IPS-NIHi7 (cell line): ENCODE data around the gene CSNK1E.
A peak's percentile ranks its signal among the peaks of the same experiment; 100 is the strongest.

Source experiments
- DNase-seq: peaks from one replicate; pipeline ENCODE4 v3.0.0; 2012; ENCODE audit warnings: mixed read lengths; ENCODE audit errors: extremely low spot score

Gene CSNK1E

DNA sequence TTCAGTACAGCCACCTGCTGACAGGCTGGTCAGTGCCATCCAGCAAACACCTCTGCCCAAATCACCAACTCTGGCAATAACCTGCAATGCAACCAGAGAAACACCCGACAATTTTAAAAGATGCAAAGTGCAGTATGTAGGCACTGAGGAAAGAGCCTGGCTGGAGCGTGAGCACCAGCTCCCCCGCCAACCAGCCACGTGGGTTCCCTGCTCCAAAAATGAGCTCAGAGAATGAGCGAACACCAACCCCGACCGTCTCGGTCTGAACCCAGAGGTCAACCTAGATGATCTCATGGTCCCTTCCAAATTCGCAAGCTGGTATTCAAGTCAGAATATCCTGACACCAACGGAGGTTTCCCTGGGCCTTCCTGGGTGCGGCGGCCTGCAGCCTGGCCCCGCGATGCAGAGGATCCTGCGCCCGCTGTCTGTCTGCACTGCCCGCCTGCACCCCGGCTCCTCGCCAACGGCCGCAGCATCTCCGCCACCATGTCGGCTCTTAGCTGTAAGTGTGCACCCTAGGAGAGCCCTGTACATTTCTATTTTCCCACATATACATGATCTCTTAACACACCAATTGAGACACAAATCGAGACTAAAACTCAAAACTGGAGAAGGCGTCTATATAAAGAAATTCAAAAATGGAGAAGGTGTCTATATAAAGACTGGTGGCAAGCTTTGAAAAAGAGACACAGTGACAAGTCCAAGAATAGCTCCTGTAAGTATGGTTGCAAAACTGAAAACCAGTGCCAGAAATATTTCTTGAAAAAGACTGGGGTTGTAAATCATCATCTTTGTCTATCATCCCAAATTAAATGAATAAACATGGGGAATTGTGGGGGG is 67.2 kb downstream of the CSNK1E start:
- DNase-seq: no peak

DNA sequence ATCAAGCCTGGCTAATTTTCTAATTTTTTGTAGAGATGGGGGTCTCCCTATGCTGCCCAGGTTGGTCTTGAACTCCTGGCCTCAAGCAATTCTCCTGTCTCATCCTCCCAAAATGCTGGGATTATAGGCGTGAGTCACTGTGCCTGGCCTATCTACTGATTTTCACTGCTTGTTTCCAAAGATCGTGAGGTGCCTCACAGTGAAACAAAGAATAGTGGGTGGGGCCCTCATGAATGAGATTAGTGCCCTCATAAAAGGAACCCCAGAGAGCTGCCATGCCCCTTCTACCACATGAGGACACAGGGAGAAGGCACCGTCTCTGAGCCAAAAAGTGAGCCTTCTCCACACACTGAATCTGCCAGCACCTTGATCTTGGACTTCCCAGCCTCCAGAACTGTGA is 67.9 kb downstream of the CSNK1E start:
- no peak for DNase-seq

DNA sequence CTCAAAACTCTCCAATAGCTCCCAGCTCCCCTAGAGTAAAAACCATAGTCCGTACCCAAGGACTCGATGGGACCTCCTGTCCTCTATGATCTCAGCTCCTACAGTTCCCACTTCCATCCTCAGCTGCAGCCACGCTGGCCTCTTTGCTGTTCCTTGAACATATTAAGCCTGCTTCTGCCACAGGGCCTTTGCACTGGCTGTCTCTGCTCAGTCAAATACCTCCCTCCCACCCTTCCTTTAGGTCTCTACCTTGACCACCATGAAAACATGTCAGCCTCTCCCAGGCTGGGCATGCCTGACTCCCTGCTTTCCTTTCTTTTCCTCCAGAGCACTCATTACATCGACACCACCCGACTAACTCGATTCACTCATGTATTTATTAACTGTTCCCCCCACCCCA is 69.0 kb downstream of the CSNK1E start:
- DNase-seq: no peak

DNA sequence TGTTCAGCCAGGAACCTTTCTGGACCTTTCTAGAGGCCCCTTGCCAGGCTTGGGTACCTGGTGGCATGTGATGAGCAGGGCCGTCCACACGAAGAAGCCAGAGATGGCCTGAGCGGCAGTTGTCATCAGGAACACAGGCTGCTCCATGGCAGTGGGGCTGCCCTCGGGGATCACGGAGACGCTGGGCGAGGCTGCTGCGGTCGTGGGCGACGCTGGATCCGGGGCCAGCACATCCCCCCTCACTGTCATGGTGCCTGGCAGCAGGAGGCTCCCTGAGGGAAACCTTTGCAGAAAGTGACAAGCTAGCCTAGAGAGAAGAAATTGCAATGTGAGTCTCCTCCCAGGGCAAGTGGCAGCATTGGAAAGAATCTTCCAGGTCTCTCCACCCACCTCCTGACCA is 69.5 kb downstream of the CSNK1E start:
- no peak for DNase-seq

DNA sequence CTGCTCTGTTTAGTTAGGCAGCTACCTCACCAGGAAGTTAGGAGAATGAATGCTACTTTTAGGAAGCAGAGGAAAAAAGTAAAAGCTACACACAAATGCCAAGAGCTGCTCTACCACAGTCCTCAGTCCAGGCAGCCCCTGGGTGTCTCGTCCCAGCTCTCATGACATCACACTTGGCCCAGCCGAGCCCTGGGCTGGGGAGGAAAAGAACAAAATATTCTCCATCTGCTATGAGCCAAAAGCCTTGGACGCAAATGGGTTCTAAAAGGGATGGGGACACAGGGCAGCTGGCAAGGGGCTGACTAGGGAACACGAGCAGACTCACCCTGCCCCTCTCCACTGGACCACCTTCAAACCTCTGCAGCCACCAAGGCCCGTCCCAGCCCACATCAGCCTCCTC is 70.5 kb downstream of the CSNK1E start:
- no peak for DNase-seq

DNA sequence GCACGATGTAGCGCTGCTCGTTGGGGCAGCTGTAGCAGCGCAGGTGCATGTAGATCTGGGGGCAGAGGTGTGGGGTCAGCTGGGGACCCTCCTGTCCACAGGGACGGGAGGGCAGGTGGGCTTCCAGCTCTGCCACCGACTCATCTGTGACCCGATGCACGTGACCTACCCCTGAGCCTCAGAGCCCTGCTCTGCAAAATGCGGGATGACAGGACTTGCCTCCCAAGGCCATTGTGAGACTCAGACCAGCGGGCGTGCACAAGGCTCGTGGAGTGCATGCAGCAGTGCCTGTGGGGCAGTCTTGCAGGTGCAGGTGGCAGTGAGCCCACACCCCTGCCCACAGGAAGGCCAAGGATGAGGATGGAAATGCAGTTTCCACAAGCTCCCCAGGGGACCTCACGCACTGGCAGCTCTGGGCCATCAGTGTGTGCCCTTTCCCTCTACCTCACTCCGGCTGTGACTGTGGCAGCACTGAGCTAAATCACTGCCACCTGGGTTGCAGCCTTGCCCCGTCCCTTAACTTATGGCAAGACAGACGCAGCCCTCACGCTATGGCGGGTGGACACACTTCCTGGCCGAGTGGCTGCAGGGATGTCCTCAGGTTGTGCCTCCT is 71.1 kb downstream of the CSNK1E start:
- no peak for DNase-seq

DNA sequence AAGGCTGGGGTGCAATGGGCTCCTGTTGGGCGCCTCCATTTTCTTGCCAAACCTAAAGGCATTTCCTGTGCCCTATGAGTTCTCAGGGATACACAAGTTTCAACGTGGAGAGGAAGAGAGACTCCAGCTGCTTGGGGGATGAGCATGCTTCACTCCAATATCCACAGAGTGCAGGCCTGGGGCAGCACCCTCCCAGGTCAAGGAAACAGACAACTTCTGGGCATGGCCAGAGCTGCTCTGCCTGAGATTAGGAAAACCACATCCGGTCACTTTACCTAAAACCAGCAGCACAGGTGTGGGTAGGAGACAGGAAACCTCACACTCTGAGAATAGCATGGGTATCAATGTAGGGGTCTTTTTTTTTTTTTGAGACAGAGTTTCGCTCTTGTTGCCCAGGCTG is 73.1 kb downstream of the CSNK1E start:
- DNase-seq: no peak

DNA sequence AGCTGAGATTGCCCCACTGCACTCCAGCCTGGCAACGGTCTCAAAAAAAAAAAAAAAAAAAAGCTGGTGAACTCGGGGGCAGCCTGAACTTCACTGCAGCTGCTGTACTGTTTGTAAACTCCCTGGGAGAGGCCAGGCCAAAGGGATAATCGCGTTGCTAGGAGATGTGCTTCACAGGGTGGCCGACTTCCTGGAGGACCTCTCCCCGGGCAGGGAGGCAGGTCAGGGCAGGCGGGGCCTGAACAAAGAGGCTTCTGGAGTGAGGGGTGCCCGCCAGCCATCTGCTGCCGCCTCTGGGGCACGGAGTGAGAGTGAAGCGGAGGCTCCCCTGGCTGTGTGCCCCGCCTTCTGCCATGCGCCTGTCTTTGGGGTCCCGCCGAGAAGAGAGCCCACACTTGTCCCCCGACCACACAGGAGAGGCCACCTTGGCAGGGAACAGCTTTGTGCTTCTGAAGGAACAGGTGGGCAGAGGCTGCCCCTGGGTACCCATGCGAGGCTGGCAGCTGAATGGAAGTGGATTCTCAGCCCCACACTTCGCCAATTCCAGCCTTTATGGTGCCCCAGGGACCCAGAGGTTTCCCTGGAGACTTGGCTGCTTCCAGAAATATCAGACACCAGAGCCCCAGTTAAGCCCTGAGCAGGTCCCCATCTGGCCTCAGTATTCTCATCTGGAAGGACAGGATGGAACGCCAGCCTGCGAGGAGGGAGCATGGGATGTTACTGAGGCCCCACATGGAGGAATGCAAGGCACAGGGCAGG is 74.0 kb downstream of the CSNK1E start:
- DNase-seq: no peak

DNA sequence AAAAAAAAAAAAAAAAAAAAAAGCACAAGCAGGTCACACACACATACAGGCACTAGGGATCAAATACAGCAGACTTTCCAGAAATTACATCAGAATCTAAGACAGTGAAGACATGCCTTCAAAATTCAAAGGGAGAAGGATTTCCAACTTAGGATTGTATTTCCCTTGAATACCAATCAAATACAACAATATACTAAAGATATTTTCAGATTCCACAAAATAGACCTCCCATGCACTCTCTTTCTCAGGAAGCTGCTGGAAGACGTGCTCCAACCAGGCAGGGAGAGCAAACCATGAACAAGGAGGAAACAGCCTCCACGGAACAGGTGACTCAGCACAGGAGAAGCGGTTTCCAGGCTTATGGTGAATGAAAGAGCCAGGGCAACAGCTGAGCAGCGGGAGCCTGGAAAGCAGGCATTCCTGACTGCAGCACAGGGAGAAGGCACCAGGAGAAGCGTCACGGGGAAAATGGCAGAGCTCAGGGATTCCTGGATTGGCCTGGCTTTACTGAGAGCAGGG is 76.4 kb downstream of the CSNK1E start:
- DNase-seq: peak; percentile 89
